HG03064 (cell line): Measurements from ENCODE around the gene SUMO2.
"Not testable (repeated sequence)": the region's sequence is repeated elsewhere in the genome, so short reads cannot be mapped to it uniquely, and the experiment has no call there.

Experiments
- ATAC-seq: cut with Tn5 transposase; IDR thresholded peaks from one replicate; pipeline ENCODE4 v1.9.1; 2021; ENCODE audit warnings: low read depth; ENCODE audit not compliant: unreplicated experiment

SUMO2 gene

GRCh38 chr17:75127936-75128335 lies 54.8 kb downstream of the SUMO2 start:
- not testable (repeated sequence) for ATAC-seq

GRCh38 chr17:75126954-75127353 lies 55.8 kb downstream of the SUMO2 start:
- no peak for ATAC-seq

DNA sequence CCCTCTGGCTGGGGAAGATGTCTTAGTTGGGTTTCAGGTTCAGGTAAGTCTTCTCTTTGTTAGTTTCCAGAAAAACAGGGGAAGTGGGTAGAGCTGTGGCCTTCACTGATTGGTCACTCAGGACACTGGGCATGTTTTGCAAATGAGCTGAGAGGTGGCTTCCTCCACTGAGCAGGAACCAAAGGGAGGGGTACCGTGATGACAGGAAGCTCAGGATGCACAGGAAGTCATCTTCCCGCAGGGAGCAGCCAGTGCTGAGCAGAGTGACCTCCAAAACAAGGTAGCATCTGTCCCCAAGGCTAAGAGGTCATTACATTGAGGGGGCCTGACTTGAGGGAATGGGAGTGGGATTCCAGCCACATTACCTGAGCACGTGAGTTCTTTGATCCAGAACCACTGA lies 56.8 kb downstream of the SUMO2 start:
- ATAC-seq = no peak

DNA sequence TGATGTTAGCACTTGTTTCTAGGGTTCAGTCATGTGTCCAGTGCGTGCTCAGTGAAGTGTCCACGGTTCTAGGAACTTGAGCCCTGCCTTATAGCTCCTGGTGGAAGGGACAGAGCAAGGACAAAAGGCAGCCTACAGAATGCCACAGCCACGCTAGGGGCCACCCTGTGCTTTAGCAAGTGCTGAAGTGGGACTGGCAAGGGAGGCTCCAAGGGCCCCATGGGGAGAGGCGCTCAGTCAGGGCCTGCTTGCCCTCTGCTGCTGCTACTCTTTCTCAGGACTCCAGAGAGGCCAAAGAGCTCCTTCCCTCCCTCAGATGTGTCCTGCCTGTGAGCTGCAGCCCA lies 58.0 kb downstream of the SUMO2 start:
- ATAC-seq = no peak

- ATAC-seq = no peak
Observed at GRCh38 chr17:75124041-75124818, 58.5 kb downstream of the SUMO2 start.

DNA sequence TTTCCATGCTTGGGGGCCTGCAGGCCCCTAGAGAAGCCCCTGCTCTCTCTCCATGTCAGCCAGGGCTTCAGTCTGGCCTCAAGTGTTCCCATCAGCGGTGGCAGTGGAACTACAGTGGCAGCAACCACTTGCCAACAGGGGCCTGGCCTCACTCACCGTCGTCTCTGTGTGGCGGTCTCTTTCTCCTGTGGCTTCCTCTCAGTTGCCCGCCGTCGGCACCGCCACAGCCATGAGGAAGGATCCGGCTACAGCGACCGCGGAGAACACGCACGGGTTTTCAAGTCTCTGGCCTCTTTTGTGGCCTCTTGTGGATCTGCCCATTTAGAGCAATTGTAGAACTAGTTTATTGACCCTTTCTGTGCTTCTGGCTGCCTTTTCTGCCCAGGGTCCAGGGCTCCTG lies 64.5 kb downstream of the SUMO2 start:
- no peak for ATAC-seq

DNA sequence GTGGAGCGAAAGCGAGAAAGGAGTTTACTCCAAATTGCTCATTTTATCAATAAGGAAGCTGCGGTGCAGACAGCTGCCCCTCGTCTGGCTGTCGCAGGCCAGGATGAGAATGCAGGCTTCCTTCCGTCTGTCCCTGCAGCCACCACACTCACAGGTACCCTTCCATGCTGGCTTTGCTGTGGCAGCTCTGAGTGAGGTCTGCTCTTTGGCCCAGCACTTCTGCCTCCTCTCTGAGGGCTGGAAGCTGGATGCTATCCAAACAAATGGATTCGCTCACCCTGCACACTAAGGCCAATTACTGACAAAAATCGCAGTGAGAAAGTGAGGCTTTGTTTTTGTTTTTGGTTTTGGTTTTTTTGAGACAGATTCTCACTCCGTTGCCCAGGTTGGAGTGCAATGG lies 66.0 kb downstream of the SUMO2 start:
- ATAC-seq = no peak
